Panc1 (cell line): ENCODE measurements around the gene PPARGC1A. TPM values are rescaled to one million over a fixed set of nuclear protein-coding genes. Genes with fewer than 3 reads are reported as not detected.

ENCODE experiments used
- ATAC-seq: fragments of 200-7000 bp; cut with Tn5 transposase; 2 replicates; pipeline ENCODE4 v1.9.1; 2020; ENCODE audit warnings: mild to moderate bottlenecking, moderate library complexity
- BruUV-seq: library from RNA; stranded (reverse); fragments of 400-500 nt; replicated peaks from 2 replicates; lab custom pipeline; 2021; lab: Mats Ljungman, UMichigan
- CTCF ChIA-PET: fragments of 300-600 bp; sonication (Branson Sonifier 250); formaldehyde crosslinking; loops from one replicate; lab custom pipeline; 2022; ENCODE audit warnings: antibody characterized with exemption; lab: Charles Lee
- POLR2A ChIA-PET: fragments of 300-600 bp; sonication (Branson Sonifier 250); formaldehyde crosslinking; loops from one replicate; lab custom pipeline; 2022; ENCODE audit warnings: antibody characterized with exemption; lab: Charles Lee
- DNase-seq: peaks from one replicate; pipeline ENCODE4 v3.0.0-alpha.2; 2010; ENCODE audit warnings: low read depth, low spot score
- H3K27ac ChIP-seq: 2 replicates; pipeline ENCODE4 v1.5.1; 2011; ENCODE audit warnings: mild to moderate bottlenecking, low read length, inconsistent platforms
- H3K27me3 ChIP-seq: fragments of 200-500 bp; sonication (Bioruptor generic); 2 replicates; pipeline ENCODE4 v1.6.0; 2014; ENCODE audit warnings: low read length, inconsistent platforms; ENCODE audit not compliant: control insufficient read depth, insufficient read depth
- H3K36me3 ChIP-seq: fragments of 200-500 bp; sonication (Bioruptor generic); 2 replicates; pipeline ENCODE4 v1.5.1; 2014; ENCODE audit warnings: inconsistent platforms, mild to moderate bottlenecking, low read length, moderate library complexity; ENCODE audit not compliant: control insufficient read depth, insufficient read depth
- H3K4me1 ChIP-seq: 2 replicates; pipeline ENCODE4 v1.5.1; 2011; ENCODE audit warnings: inconsistent platforms, mild to moderate bottlenecking, low read length, moderate library complexity; ENCODE audit not compliant: control insufficient read depth, insufficient read depth
- H3K4me3 ChIP-seq, 2 experiments: 2 replicates each; pipeline ENCODE4 v1.5.1; 2011 to 2012; ENCODE audit warnings: low read depth in 2 of 2, low read length in 2 of 2, mild to moderate bottlenecking in 2 of 2, inconsistent platforms in 1 of 2, moderate library complexity in 1 of 2
- H3K9me3 ChIP-seq: fragments of 200-500 bp; sonication (Bioruptor generic); 2 replicates; pipeline ENCODE4 v1.5.1; 2014; ENCODE audit warnings: low read depth, mild to moderate bottlenecking, inconsistent platforms, low read length, moderate library complexity; ENCODE audit not compliant: control insufficient read depth, insufficient read depth
- POLR2AphosphoS5 ChIP-seq: IDR thresholded peaks from 2 replicates; pipeline ENCODE4 v1.6.1; 2012; ENCODE audit warnings: mild to moderate bottlenecking, low read depth, low read length, moderate library complexity
- SIN3A ChIP-seq: IDR thresholded peaks from 2 replicates; pipeline ENCODE4 v1.6.1; 2012; ENCODE audit warnings: low read depth, mild to moderate bottlenecking, low read length, moderate library complexity, borderline replicate concordance; ENCODE audit not compliant: insufficient read depth
- TCF7L2 ChIP-seq: IDR thresholded peaks from 2 replicates; pipeline ENCODE4 v1.6.1; 2011; ENCODE audit warnings: mild to moderate bottlenecking, low read depth, low read length, inconsistent platforms
- in situ Hi-C: cut with HindIII; loops from 2 replicates; pipeline ENCODE4 v1.10.0; 2016; ENCODE audit warnings: low sequenced_read_pairs, low pct_unique_long_range_greater_than_20kb
- intact Hi-C: fragments of 100-400 bp; cut with micrococcal nuclease; formaldehyde crosslinking; loops from one replicate; pipeline ENCODE4 v1.10.0; 2022; ENCODE audit not compliant: unreplicated experiment
- total RNA-seq: library from RNA; stranded (reverse); gene quantifications from one replicate; pipeline ENCODE4 v1.2.1, GENCODE V29; 2021; ENCODE audit not compliant: unreplicated experiment
- TF ChIP-seq, protein P1 (sequence below), 2 experiments: IDR thresholded peaks; 2 replicates each; pipeline ENCODE4 v1.6.1; 2011 to 2012; ENCODE audit warnings: low read depth in 2 of 2, control low read depth in 1 of 2, low read length in 1 of 2, mild to moderate bottlenecking in 1 of 2, moderate library complexity in 1 of 2; ENCODE audit not compliant: insufficient read depth in 1 of 2
- TF ChIP-seq, protein P2 (sequence below): fragments of 450-650 bp; IDR thresholded peaks from 2 replicates; pipeline ENCODE4 v1.5.1; 2017; ENCODE audit warnings: mild to moderate bottlenecking

Gene PPARGC1A
- total RNA-seq, 1 experiment from 2014 or later = 0.59 TPM

DNA sequence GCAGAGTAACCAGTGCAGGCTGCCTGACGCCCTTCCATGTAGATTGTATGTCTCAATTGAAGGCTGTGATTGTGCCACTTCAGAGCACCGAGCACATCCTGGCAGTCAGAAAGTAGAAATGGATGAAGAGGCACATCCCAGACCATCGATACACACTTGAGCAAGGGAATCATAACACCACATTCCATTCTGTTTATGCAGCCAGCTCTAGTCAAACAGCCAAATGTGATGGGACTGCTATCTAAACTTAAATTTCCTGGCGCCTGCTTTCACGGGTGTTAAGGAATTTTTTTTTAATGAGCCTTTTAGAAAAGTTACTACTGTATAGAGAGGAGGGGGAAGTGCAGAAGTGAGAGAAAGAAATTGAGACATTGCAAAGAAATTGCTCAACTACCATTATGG, 84.4 kb downstream of the PPARGC1A start:
- CTCF ChIA-PET = no interaction called here
- intact Hi-C loops = no loop called here

DNA sequence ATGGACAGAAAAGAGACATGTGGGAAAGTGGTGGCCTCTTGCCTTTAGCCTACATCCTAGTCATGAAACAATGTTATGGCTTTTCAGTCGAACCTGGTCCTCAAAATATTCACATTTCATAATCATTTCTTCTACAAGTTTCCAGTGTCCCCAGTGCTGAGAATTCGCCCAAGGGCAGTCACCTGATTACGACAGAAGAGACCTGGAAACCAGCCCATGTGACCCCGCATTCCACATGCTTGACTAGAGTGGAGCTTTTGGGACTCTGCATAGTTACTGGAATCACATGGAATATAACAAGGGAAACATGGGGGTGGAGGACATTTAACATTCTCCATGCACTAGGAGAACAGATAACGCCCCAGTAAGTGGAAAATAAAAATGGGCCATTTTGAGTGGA, 100.1 kb downstream of the PPARGC1A start:
- Histone ChIP-seq H3K36me3 (no peaks in the 10 kb centered on the region), H3K9me3 (no peaks in the 10 kb centered on the region), H3K4me3 (no peak overlapping the region), H3K27ac (no peak overlapping the region), H3K27me3 (no peaks in the 10 kb centered on the region), H3K4me1 (no peaks in the 10 kb centered on the region)
- ChIA-PET POLR2A (no interaction called here), CTCF (no interaction called here)
- in situ Hi-C loops = no loop called here
- no TSS peak for BruUV-seq
- no peak for DNase-seq
- no peak for ATAC-seq
- intact Hi-C loops = no loop called here
- TF ChIP-seq POLR2AphosphoS5 = no peak
- TF ChIP-seq, protein P1, sequence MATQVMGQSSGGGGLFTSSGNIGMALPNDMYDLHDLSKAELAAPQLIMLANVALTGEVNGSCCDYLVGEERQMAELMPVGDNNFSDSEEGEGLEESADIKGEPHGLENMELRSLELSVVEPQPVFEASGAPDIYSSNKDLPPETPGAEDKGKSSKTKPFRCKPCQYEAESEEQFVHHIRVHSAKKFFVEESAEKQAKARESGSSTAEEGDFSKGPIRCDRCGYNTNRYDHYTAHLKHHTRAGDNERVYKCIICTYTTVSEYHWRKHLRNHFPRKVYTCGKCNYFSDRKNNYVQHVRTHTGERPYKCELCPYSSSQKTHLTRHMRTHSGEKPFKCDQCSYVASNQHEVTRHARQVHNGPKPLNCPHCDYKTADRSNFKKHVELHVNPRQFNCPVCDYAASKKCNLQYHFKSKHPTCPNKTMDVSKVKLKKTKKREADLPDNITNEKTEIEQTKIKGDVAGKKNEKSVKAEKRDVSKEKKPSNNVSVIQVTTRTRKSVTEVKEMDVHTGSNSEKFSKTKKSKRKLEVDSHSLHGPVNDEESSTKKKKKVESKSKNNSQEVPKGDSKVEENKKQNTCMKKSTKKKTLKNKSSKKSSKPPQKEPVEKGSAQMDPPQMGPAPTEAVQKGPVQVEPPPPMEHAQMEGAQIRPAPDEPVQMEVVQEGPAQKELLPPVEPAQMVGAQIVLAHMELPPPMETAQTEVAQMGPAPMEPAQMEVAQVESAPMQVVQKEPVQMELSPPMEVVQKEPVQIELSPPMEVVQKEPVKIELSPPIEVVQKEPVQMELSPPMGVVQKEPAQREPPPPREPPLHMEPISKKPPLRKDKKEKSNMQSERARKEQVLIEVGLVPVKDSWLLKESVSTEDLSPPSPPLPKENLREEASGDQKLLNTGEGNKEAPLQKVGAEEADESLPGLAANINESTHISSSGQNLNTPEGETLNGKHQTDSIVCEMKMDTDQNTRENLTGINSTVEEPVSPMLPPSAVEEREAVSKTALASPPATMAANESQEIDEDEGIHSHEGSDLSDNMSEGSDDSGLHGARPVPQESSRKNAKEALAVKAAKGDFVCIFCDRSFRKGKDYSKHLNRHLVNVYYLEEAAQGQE (IDR thresholded peaks at IDR 0.05; ENCODE audit: insufficient read depth in 1 of 2, low read depth in 2 of 2, low read length in 1 of 2) = no peak
- no peak for TF ChIP-seq TCF7L2
- no peak for TF ChIP-seq SIN3A
- TF ChIP-seq, protein P2, sequence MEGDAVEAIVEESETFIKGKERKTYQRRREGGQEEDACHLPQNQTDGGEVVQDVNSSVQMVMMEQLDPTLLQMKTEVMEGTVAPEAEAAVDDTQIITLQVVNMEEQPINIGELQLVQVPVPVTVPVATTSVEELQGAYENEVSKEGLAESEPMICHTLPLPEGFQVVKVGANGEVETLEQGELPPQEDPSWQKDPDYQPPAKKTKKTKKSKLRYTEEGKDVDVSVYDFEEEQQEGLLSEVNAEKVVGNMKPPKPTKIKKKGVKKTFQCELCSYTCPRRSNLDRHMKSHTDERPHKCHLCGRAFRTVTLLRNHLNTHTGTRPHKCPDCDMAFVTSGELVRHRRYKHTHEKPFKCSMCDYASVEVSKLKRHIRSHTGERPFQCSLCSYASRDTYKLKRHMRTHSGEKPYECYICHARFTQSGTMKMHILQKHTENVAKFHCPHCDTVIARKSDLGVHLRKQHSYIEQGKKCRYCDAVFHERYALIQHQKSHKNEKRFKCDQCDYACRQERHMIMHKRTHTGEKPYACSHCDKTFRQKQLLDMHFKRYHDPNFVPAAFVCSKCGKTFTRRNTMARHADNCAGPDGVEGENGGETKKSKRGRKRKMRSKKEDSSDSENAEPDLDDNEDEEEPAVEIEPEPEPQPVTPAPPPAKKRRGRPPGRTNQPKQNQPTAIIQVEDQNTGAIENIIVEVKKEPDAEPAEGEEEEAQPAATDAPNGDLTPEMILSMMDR = no peak

More for the DNA sequence above, 84.4 kb downstream of the PPARGC1A start:
- no peaks in the 10 kb centered on the region for H3K9me3 ChIP-seq
- H3K27ac ChIP-seq = no peak overlapping the region
- BruUV-seq = no TSS peak
- H3K36me3 ChIP-seq = no peaks in the 10 kb centered on the region
- ATAC-seq (no peak), DNase-seq (no peak)
- H3K27me3 ChIP-seq = no peaks in the 10 kb centered on the region
- no peak overlapping the region for H3K4me3 ChIP-seq
- in situ Hi-C loops = no loop called here
- POLR2A ChIA-PET = no interaction called here
- no peak for TF ChIP-seq TCF7L2
- H3K4me1 ChIP-seq = no peaks in the 10 kb centered on the region

DNA sequence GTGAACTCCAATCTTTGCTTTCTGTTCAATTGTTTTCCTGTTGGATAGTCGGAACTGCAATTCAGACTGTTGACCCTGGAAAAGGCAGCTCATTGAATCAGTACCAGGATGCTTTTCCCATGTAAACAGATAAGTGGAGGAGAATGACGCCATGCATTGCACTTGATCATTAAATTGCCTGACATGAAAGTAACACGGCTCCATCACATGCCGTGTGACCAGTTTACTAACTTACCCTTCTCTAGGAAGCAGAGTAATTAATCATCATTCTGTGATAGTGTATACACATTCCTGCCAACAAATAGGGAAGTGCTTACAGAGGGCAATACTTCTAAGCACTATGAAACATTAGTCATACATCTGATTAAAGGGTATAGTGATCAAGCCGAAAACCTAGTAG, 101.4 kb downstream of the PPARGC1A start:
- ATAC-seq (no peak), DNase-seq (no peak)
- CTCF ChIA-PET = no interaction called here
- H3K36me3 ChIP-seq = no peaks in the 10 kb centered on the region
- no peak overlapping the region for H3K4me3 ChIP-seq
- no peaks in the 10 kb centered on the region for H3K27me3 ChIP-seq
- no TSS peak for BruUV-seq
- H3K9me3 ChIP-seq = no peaks in the 10 kb centered on the region
- no peaks in the 10 kb centered on the region for H3K4me1 ChIP-seq
- TF ChIP-seq, protein P2 = no peak
- TF ChIP-seq POLR2AphosphoS5 (no peak), TCF7L2 (no peak), SIN3A (no peak)
- TF ChIP-seq, protein P1 (IDR thresholded peaks at IDR 0.05; ENCODE audit: insufficient read depth in 1 of 2, low read depth in 2 of 2, low read length in 1 of 2) = no peak
- in situ Hi-C loops (no loop called here), intact Hi-C loops (no loop called here)
- POLR2A ChIA-PET = no interaction called here
- no peak overlapping the region for H3K27ac ChIP-seq
